WTC11 (cell line): ENCODE data around the gene PMIS2.

Experiments used
- ATF2 ChIP-seq: sonication (generic); formaldehyde crosslinking; IDR thresholded peaks from 2 replicates; pipeline ENCODE4 v1.8.1; 2022; ENCODE audit warnings: low read depth, missing genetic modification reagents, borderline replicate concordance
- SOX15 ChIP-seq: fragments of 250-450 bp; sonication (Bioruptor Pico); IDR thresholded peaks from 2 replicates; pipeline ENCODE4 v1.9.0; 2021; ENCODE audit warnings: mild to moderate bottlenecking
- USF2 ChIP-seq: sonication (generic); formaldehyde crosslinking; IDR thresholded peaks from 2 replicates; pipeline ENCODE4 v1.8.1; 2023; ENCODE audit warnings: mild to moderate bottlenecking, missing genetic modification reagents, moderate library complexity
- ZNF423 ChIP-seq: fragments of 250-450 bp; sonication (Bioruptor Pico); IDR thresholded peaks from 2 replicates; pipeline ENCODE4 v2.1.2; 2022; ENCODE audit warnings: mild to moderate bottlenecking, moderate library complexity
- TF ChIP-seq, protein P1 (sequence below): fragments of 200-600 bp; IDR thresholded peaks from 2 replicates; pipeline ENCODE4 v1.8.0; 2022; ENCODE audit warnings: antibody characterized with exemption
- TF ChIP-seq, protein P2 (sequence below): sonication (generic); formaldehyde crosslinking; IDR thresholded peaks from 2 replicates; pipeline ENCODE4 v1.8.1; 2023; ENCODE audit warnings: mild to moderate bottlenecking, moderate library complexity, missing genetic modification reagents
- TF ChIP-seq, protein P3 (sequence below): sonication (generic); formaldehyde crosslinking; IDR thresholded peaks from 2 replicates; pipeline ENCODE4 v1.8.0; 2022; ENCODE audit warnings: mild to moderate bottlenecking, missing genetic modification reagents

- TF ChIP-seq SOX15 (CRISPR knock-in tag) (no peak), USF2 (CRISPR knock-in tag) (no peak), ATF2 (CRISPR knock-in tag) (no peak), ZNF423 (CRISPR knock-in tag) (no peak)
- TF ChIP-seq, protein P1, sequence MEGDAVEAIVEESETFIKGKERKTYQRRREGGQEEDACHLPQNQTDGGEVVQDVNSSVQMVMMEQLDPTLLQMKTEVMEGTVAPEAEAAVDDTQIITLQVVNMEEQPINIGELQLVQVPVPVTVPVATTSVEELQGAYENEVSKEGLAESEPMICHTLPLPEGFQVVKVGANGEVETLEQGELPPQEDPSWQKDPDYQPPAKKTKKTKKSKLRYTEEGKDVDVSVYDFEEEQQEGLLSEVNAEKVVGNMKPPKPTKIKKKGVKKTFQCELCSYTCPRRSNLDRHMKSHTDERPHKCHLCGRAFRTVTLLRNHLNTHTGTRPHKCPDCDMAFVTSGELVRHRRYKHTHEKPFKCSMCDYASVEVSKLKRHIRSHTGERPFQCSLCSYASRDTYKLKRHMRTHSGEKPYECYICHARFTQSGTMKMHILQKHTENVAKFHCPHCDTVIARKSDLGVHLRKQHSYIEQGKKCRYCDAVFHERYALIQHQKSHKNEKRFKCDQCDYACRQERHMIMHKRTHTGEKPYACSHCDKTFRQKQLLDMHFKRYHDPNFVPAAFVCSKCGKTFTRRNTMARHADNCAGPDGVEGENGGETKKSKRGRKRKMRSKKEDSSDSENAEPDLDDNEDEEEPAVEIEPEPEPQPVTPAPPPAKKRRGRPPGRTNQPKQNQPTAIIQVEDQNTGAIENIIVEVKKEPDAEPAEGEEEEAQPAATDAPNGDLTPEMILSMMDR = no peak
- TF ChIP-seq, protein P2, sequence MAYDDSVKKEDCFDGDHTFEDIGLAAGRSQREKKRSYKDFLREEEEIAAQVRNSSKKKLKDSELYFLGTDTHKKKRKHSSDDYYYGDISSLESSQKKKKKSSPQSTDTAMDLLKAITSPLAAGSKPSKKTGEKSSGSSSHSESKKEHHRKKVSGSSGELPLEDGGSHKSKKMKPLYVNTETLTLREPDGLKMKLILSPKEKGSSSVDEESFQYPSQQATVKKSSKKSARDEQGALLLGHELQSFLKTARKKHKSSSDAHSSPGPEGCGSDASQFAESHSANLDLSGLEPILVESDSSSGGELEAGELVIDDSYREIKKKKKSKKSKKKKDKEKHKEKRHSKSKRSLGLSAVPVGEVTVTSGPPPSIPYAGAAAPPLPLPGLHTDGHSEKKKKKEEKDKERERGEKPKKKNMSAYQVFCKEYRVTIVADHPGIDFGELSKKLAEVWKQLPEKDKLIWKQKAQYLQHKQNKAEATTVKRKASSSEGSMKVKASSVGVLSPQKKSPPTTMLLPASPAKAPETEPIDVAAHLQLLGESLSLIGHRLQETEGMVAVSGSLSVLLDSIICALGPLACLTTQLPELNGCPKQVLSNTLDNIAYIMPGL (CRISPR knock-in tag) = no peak
- TF ChIP-seq, protein P3, sequence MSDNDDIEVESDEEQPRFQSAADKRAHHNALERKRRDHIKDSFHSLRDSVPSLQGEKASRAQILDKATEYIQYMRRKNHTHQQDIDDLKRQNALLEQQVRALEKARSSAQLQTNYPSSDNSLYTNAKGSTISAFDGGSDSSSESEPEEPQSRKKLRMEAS (CRISPR knock-in tag) = no peak
These were observed 33.2 kb upstream of the PMIS2 start for GRCh38 chr19:35552534-35553384.
